H1 (cell line): ENCODE data around the gene ZSCAN10. TPM values are rescaled to one million over a fixed set of nuclear protein-coding genes. Genes with fewer than 3 reads are reported as not detected.

Experiments
- CTCF ChIA-PET: fragments of 300-600 bp; sonication (Branson Sonifier 250); formaldehyde crosslinking; loops from one replicate; lab custom pipeline; 2021; ENCODE audit not compliant: partially characterized antibody; lab: Charles Lee
- POLR2A ChIA-PET: fragments of 300-600 bp; sonication (Branson Sonifier 250); formaldehyde crosslinking; loops from one replicate; lab custom pipeline; 2021; ENCODE audit warnings: inconsistent platforms; ENCODE audit not compliant: partially characterized antibody; lab: Charles Lee
- DNase-seq, 2 experiments: peaks; one replicate each; pipeline versions ENCODE4 v3.0.0 to v3.0.0-alpha.2; 2010 to 2022; ENCODE audit warnings: low spot score in 2 of 2, low read depth in 1 of 2, mixed read lengths in 1 of 2
- FAIRE-seq: peaks from 2 replicates; lab custom pipeline; 2011; peaks lifted over from hg19 to GRCh38; lab: Jason Lieb, UNC
- H2AFZ ChIP-seq: 2 replicates; pipeline ENCODE4 v1.8.1; 2012; ENCODE audit warnings: low read length, inconsistent platforms
- H2AK5ac ChIP-seq: 2 replicates; pipeline ENCODE4 v1.6.1; 2013; ENCODE audit warnings: low read depth, low read length
- H2BK120ac ChIP-seq: replicated peaks from 2 replicates; pipeline ENCODE3; 2013; ENCODE audit warnings: low read depth, low read length, inconsistent platforms
- H2BK12ac ChIP-seq: 2 replicates; pipeline ENCODE4 v1.6.1; 2013; ENCODE audit warnings: low read depth, low read length
- H2BK15ac ChIP-seq: 2 replicates; pipeline ENCODE4 v1.6.1; 2013; ENCODE audit warnings: low read length
- H2BK20ac ChIP-seq: 2 replicates; pipeline ENCODE4 v1.6.1; 2013; ENCODE audit warnings: low read length
- H2BK5ac ChIP-seq: 2 replicates; pipeline ENCODE4 v1.6.1; 2013; ENCODE audit warnings: low read depth, low read length
- H3K14ac ChIP-seq: 2 replicates; pipeline ENCODE4 v1.6.1; 2013; ENCODE audit warnings: inconsistent platforms; ENCODE audit not compliant: insufficient read length
- H3K18ac ChIP-seq: 2 replicates; pipeline ENCODE4 v1.6.1; 2013; ENCODE audit warnings: low read length; ENCODE audit errors: extremely low read depth
- H3K23ac ChIP-seq: 2 replicates; pipeline ENCODE4 v1.6.1; 2013; ENCODE audit warnings: inconsistent platforms; ENCODE audit not compliant: insufficient read length
- H3K23me2 ChIP-seq: 2 replicates; pipeline ENCODE4 v1.6.1; 2013; ENCODE audit warnings: low read depth, low read length
- H3K27ac ChIP-seq: 2 replicates; pipeline ENCODE4 v1.6.1; 2011; ENCODE audit warnings: low read depth, low read length, inconsistent platforms
- H3K27me3 ChIP-seq, 4 experiments: replicated peaks in 1 of 4; 1 replicate in 1 of 4; 2 replicates in 3 of 4; pipeline versions ENCODE4 v1.6.1 to v1.8.1; 2011 to 2013; ENCODE audit warnings: low read length in 3 of 4, mild to moderate bottlenecking in 3 of 4, inconsistent platforms in 2 of 4, mixed read lengths in 2 of 4, moderate library complexity in 1 of 4; ENCODE audit not compliant: control insufficient read depth in 3 of 4, insufficient read depth in 3 of 4; ENCODE audit errors: extremely low read depth in 1 of 4
- H3K36me3 ChIP-seq, 4 experiments: 2 replicates each; pipeline versions ENCODE4 v1.6.1 to v1.8.1; 2011 to 2013; ENCODE audit warnings: mild to moderate bottlenecking in 4 of 4, low read length in 3 of 4, moderate library complexity in 2 of 4, control low read depth in 1 of 4, inconsistent platforms in 1 of 4; ENCODE audit not compliant: insufficient read depth in 4 of 4, control insufficient read depth in 2 of 4
- H3K4ac ChIP-seq: replicated peaks from 2 replicates; pipeline ENCODE3; 2013; ENCODE audit warnings: low read length, low read depth, mixed read lengths, inconsistent platforms; ENCODE audit not compliant: insufficient read length
- H3K4me1 ChIP-seq, 4 experiments: replicated peaks in 1 of 4; 1 replicate in 1 of 4; 2 replicates in 3 of 4; pipeline versions ENCODE4 v1.6.1 to v1.8.1; 2011 to 2013; ENCODE audit warnings: low read length in 3 of 4, inconsistent platforms in 2 of 4, mixed read lengths in 1 of 4; ENCODE audit not compliant: insufficient read depth in 4 of 4, control insufficient read depth in 3 of 4
- H3K4me2 ChIP-seq, 2 experiments: 2 replicates each; pipeline versions ENCODE4 v1.6.1 to v1.8.1; 2011 to 2013; ENCODE audit warnings: low read depth in 2 of 2, low read length in 2 of 2, control low read depth in 1 of 2, inconsistent platforms in 1 of 2, mild to moderate bottlenecking in 1 of 2; ENCODE audit not compliant: insufficient read depth in 1 of 2
- H3K4me3 ChIP-seq, 4 experiments: fragments of 200-600, 300-600 bp in 1 of 4; sonication (generic), shearing (Covaris generic), sonication (Bioruptor Twin) in 1 of 4; 2 replicates each; pipeline versions ENCODE4 v1.5.1 to v1.8.1; 2011 to 2016; ENCODE audit warnings: low read length in 4 of 4, low read depth in 3 of 4, control low read depth in 2 of 4, inconsistent platforms in 2 of 4, mild to moderate bottlenecking in 2 of 4, mixed read lengths in 1 of 4, moderate library complexity in 1 of 4; ENCODE audit not compliant: insufficient read depth in 2 of 4; ENCODE audit errors: extremely low read depth in 1 of 4
- H3K56ac ChIP-seq: replicated peaks from 2 replicates; pipeline ENCODE3; 2013; ENCODE audit warnings: low read depth, mild to moderate bottlenecking, mixed read lengths, low read length, inconsistent platforms; ENCODE audit not compliant: insufficient read length
- H3K79me1 ChIP-seq: 2 replicates; pipeline ENCODE4 v1.6.1; 2013; ENCODE audit warnings: low read depth, low read length, control low read depth
- H3K79me2 ChIP-seq, 2 experiments: 2 replicates each; pipeline versions ENCODE4 v1.6.1 to v1.8.1; 2012 to 2013; ENCODE audit warnings: low read length in 2 of 2, mild to moderate bottlenecking in 2 of 2, inconsistent platforms in 1 of 2; ENCODE audit not compliant: insufficient read depth in 2 of 2, control insufficient read depth in 1 of 2
- H3K9ac ChIP-seq, 4 experiments: replicated peaks in 1 of 4; 1 replicate in 1 of 4; 2 replicates in 3 of 4; pipeline versions ENCODE4 v1.6.1 to v1.8.1; 2011 to 2013; ENCODE audit warnings: low read depth in 3 of 4, low read length in 3 of 4, control low read depth in 2 of 4, mild to moderate bottlenecking in 2 of 4, moderate library complexity in 2 of 4, inconsistent platforms in 1 of 4; ENCODE audit errors: extremely low read depth in 1 of 4
- H3K9me3 ChIP-seq, 2 experiments: 2 replicates each; pipeline versions ENCODE4 v1.6.1 to v1.8.1; 2012 to 2013; ENCODE audit warnings: mild to moderate bottlenecking in 2 of 2, moderate library complexity in 2 of 2, control low read depth in 1 of 2, inconsistent platforms in 1 of 2, low read depth in 1 of 2, low read length in 1 of 2, mixed read lengths in 1 of 2; ENCODE audit not compliant: insufficient read depth in 2 of 2
- H4K20me1 ChIP-seq, 2 experiments: replicated peaks in 1 of 2; 2 replicates each; pipeline versions ENCODE3 to v1.8.1; 2011 to 2013; ENCODE audit warnings: inconsistent platforms in 2 of 2, low read length in 2 of 2, mild to moderate bottlenecking in 1 of 2; ENCODE audit not compliant: insufficient read depth in 2 of 2, control insufficient read depth in 1 of 2
- H4K5ac ChIP-seq: 2 replicates; pipeline ENCODE4 v1.6.1; 2013; ENCODE audit warnings: low read length, low read depth, mixed read lengths, inconsistent platforms; ENCODE audit not compliant: insufficient read length
- H4K8ac ChIP-seq: 2 replicates; pipeline ENCODE4 v1.8.0; 2013; ENCODE audit warnings: mild to moderate bottlenecking, moderate library complexity, low read length, inconsistent platforms; ENCODE audit not compliant: insufficient read depth; ENCODE audit errors: extremely low read depth
- H4K91ac ChIP-seq: replicated peaks from 2 replicates; pipeline ENCODE3; 2013; ENCODE audit warnings: low read length, mixed read lengths, inconsistent platforms; ENCODE audit not compliant: insufficient read length
- BRCA1 ChIP-seq: IDR thresholded peaks from 2 replicates; pipeline ENCODE4 v1.6.1; 2012; ENCODE audit warnings: low read depth, low read length, improper control_type of control experiment
- JUND ChIP-seq: IDR thresholded peaks from 2 replicates; pipeline ENCODE4 v1.6.1; 2011; ENCODE audit warnings: mild to moderate bottlenecking, improper control_type of control experiment, low read length
- RBBP5 ChIP-seq: IDR thresholded peaks from 2 replicates; pipeline ENCODE4 v1.7.1; 2012; ENCODE audit warnings: low read depth, mild to moderate bottlenecking, inconsistent platforms, low read length, moderate library complexity, borderline replicate concordance
- SIN3A ChIP-seq, 2 experiments: IDR thresholded peaks in 1 of 2; conservative IDR thresholded peaks in 1 of 2; 2 replicates each; pipeline ENCODE4 v1.6.1; 2011 to 2012; ENCODE audit warnings: low read length in 2 of 2, improper control_type of control experiment in 1 of 2, low read depth in 1 of 2, mild to moderate bottlenecking in 1 of 2
- YY1 ChIP-seq: IDR thresholded peaks from 2 replicates; pipeline ENCODE4 v1.6.1; 2011; ENCODE audit warnings: low read depth, mild to moderate bottlenecking, low read length
- WGBS, 2 experiments: shearing (Covaris generic) in 1 of 2; methylation state at CpG; one replicate each; pipeline versions ENCODE4 v1.1.6 to v1.1.7; 2013 to 2015; ENCODE audit warnings: low lambda C conversion rate in 2 of 2, mixed read lengths in 2 of 2, inconsistent platforms in 1 of 2, low coverage in 1 of 2, missing lambda C conversion rate in 1 of 2; ENCODE audit not compliant: insufficient replicate concordance in 2 of 2, insufficient coverage in 1 of 2, insufficient read length in 1 of 2; ENCODE audit errors: extremely low coverage in 1 of 2, missing lambda C conversion rate in 1 of 2; 5-methylcytosine and 5-hydroxymethylcytosine counted together
- polyA plus RNA-seq, 7 experiments: library from polyadenylated mRNA; depleted of rRNA in 3 of 7; stranded (reverse) in 5 of 7; unstranded in 2 of 7; fragments of >200 nt in 5 of 7; fragments of 200-250 nt in 2 of 7; gene quantifications; 1 replicate in 5 of 7; 2 replicates in 1 of 7; 4 replicates in 1 of 7; pipeline versions ENCODE4 v1.2.1 to v1.2.3, GENCODE V29; 2011 to 2013; ENCODE audit warnings: missing spikeins in 2 of 7, mixed read lengths in 2 of 7
- total RNA-seq: library from RNA; stranded (reverse); fragmentation: NEBNext Ultra II Directional; extraction: Animal tissue kit (Norgen Biotek cat#: 25700); gene quantifications from 2 replicates; pipeline ENCODE4 v1.2.1, GENCODE V29; 2021

ZSCAN10 gene
- total and polyA plus RNA-seq, 2 of the 8 experiments (the other 6 are each of a cell fraction or from before 2014, with no cell fraction given): 209 to 314 TPM

DNA sequence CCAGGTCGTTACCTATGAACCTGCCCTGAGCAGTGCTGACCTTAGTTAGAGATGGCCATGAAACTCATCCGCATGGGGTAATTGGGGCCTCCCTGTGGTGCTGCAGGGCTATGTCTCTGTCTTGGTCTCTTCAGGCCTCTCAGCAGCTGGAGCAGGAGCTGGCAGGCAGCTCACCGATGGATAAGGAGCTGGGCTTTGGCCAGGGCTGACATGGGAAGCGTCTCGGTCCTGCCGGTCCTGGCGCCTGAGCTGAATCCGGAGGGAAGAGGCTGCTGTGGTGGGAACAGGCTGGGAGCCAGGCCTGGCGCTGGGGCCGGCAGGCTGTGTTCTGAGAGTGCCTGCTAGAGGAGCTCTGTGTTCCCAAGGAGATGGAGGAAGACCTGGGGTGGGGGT lies 23.6 kb downstream of the ZSCAN10 start:
- Histone ChIP-seq H3K27ac (no peak overlapping the region), H3K4me3 (no peak overlapping the region), H4K20me1 (peaks cover 0 to 4% of the 10 kb centered on the region in 2 experiments), H3K23me2 (no peaks in the 10 kb centered on the region), H2BK5ac (no peak overlapping the region), H3K18ac (no peak overlapping the region), H4K91ac (no peak overlapping the region), H2BK12ac (no peak overlapping the region), H3K4ac (no peak overlapping the region), H2AK5ac (no peak overlapping the region), H3K9me3 (no peaks in the 10 kb centered on the region), H3K56ac (no peak overlapping the region), H2BK15ac (no peak overlapping the region), H3K23ac (no peak overlapping the region), H3K14ac (no peak overlapping the region), H3K4me1 (no peaks in the 10 kb centered on the region; a peak in 2 of 7 replicates), H2AFZ (no peak overlapping the region), H3K36me3 (no peaks in the 10 kb centered on the region), H2BK120ac (no peak overlapping the region), H3K79me1 (no peaks in the 10 kb centered on the region), H4K5ac (no peak overlapping the region), H3K9ac (no peak overlapping the region), H2BK20ac (no peak overlapping the region), H4K8ac (no peak overlapping the region), H3K27me3 (no peaks in the 10 kb centered on the region; a peak in 1 of 7 replicates)
- ChIA-PET POLR2A (interaction anchor here (0.6 to 6.6 kb wide), 13 partner anchors 9 to 69 kb away, joined by 3 to 86 read pairs (median 5); partner anchors contain the start of genes IL32 and ZSCAN10), CTCF (interaction anchor here (0.6 to 4.4 kb wide), 14 partner anchors 9 to 425 kb away, joined by 3 to 22 read pairs (median 5); partner anchors contain the start of genes CLUAP1 and ZSCAN10)
- 77% methylated on average over 10 of the region's 10 CpGs; no CpG with 5 or more reads in 1 of the 2 experiments for WGBS, 2 experiments
- FAIRE-seq: no peak
- no peak for TF ChIP-seq SIN3A (conservative IDR thresholded peaks at IDR 0.05 in 1 of 2, IDR thresholded peaks at IDR 0.05 in 1 of 2; ENCODE audit: low read depth in 1 of 2, low read length in 2 of 2)
- TF ChIP-seq YY1: no peak
- TF ChIP-seq RBBP5: no peak
- no peak for TF ChIP-seq JUND
- no peak for TF ChIP-seq BRCA1
- TF ChIP-seq, all 59 proteins: peak for 0
- Histone ChIP-seq H3K4me2 (no peak overlapping the region; a peak in 1 of 4 replicates), H3K79me2 (no peaks in the 10 kb centered on the region)
- DNase-seq: no peak
